ENCODE data around the gene BTBD2.

- no peak for TF ChIP-seq TARDBP (IDR thresholded peaks at IDR 0.05; ENCODE audit: borderline replicate concordance)
- no peak for TF ChIP-seq MEF2A (IDR thresholded peaks at IDR 0.05; ENCODE audit: insufficient read depth, low read depth, low read length)
- TF ChIP-seq CHD2 (IDR thresholded peaks at IDR 0.05; ENCODE audit: borderline replicate concordance, low read depth, low read length) = no peak
- TF ChIP-seq CTCF (IDR thresholded peaks at IDR 0.05 in 2 of 3, conservative IDR thresholded peaks at IDR 0.05 in 1 of 3; ENCODE audit: control insufficient read depth in 2 of 3, extremely low read depth in 1 of 3, insufficient read depth in 1 of 3, low read depth in 3 of 3, low read length in 3 of 3) = no peak
- TF ChIP-seq CREM (IDR thresholded peaks at IDR 0.05; ENCODE audit: low read depth) = no peak
Measured at GRCh38 chr19:2057484-2058469, 42.3 kb upstream of the BTBD2 start.
